MCF 10A (cell line): ENCODE results near the gene ELFN2. TPM values are rescaled to one million over a fixed set of nuclear protein-coding genes. Genes with fewer than 3 reads are reported as not detected.

Experiments used
- BruUV-seq: library from RNA; stranded (reverse); fragments of 400-500 nt; replicated peaks from 2 replicates; lab custom pipeline; 2021; lab: Mats Ljungman, UMichigan
- CTCF ChIA-PET: fragments of 300-600 bp; sonication (Branson Sonifier 250); formaldehyde crosslinking; extraction: SDS; loops from one replicate; lab custom pipeline; 2021; ENCODE audit warnings: antibody characterized with exemption, inconsistent platforms; lab: Yijun Ruan, JAX
- POLR2A ChIA-PET: fragments of 300-600, 350-650 bp; sonication (Branson Sonifier 250); formaldehyde crosslinking; extraction: SDS; loops from one replicate; lab custom pipeline; 2020; ENCODE audit warnings: antibody characterized with exemption, inconsistent platforms; lab: Yijun Ruan, JAX
- DNase-seq: peaks from one replicate; pipeline ENCODE4 v3.0.0-alpha.2; 2018; ENCODE audit not compliant: unreplicated experiment
- H3K27ac Mint-ChIP-seq: one replicate; pipeline ENCODE4 v1.8.0; 2022; ENCODE audit warnings: mild to moderate bottlenecking, low read depth, mixed read lengths; ENCODE audit not compliant: unreplicated experiment
- H3K27me3 Mint-ChIP-seq: one replicate; pipeline ENCODE4 v1.8.0; 2022; ENCODE audit warnings: mixed read lengths; ENCODE audit not compliant: insufficient read depth, unreplicated experiment
- H3K36me3 Mint-ChIP-seq: one replicate; pipeline ENCODE4 v1.8.0; 2022; ENCODE audit warnings: mild to moderate bottlenecking, moderate library complexity, mixed read lengths; ENCODE audit not compliant: insufficient read depth, unreplicated experiment
- H3K4me1 Mint-ChIP-seq: one replicate; pipeline ENCODE4 v1.8.0; 2022; ENCODE audit warnings: mixed read lengths; ENCODE audit not compliant: insufficient read depth, unreplicated experiment
- H3K4me3 Mint-ChIP-seq: one replicate; pipeline ENCODE4 v1.8.0; 2022; ENCODE audit warnings: mild to moderate bottlenecking, moderate library complexity, mixed read lengths; ENCODE audit not compliant: unreplicated experiment
- H3K9me3 Mint-ChIP-seq: one replicate; pipeline ENCODE4 v1.8.0; 2022; ENCODE audit warnings: mixed read lengths; ENCODE audit not compliant: unreplicated experiment
- CTCF ChIP-seq: fragments of 200-600 bp; IDR thresholded peaks from one replicate; pipeline ENCODE4 v1.8.0; 2022; ENCODE audit warnings: antibody characterized with exemption, mild to moderate bottlenecking; ENCODE audit not compliant: unreplicated experiment
- intact Hi-C: fragments of 100-400 bp; cut with micrococcal nuclease; formaldehyde crosslinking; loops from 2 replicates; pipeline ENCODE4 v1.14.1; 2022
- total RNA-seq: library from RNA; stranded (reverse); gene quantifications from 2 replicates; pipeline ENCODE4 v1.2.3, GENCODE V29; 2022

ELFN2 gene
- total RNA-seq, 1 experiment from 2014 or later: 4.2 TPM

DNA sequence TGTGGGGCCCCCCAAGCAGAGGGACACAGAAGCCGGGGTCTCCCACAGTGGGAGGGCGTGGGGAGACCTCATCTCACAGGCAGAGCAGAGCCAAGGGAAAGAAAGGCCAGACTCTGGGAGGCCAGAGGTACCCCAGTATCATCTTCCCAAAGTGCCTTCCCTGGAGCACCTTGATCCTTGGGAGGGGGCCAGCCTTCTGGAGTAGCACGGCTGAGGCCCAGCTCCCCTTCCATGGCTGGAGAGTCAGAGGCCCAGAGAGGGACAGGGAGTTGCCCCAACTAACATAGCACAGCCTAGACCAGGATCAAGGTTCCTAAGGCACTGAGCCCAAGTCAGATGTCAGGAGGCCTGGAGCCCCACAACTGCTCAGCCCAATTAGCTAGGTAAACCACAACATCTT is 50.6 kb downstream of the ELFN2 start:
- no peak for DNase-seq
- H3K4me1 Mint-ChIP-seq: peaks cover 10% of the 10 kb centered on the region
- no peak overlapping the region for H3K4me3 Mint-ChIP-seq
- H3K27ac Mint-ChIP-seq: no peak overlapping the region
- no peaks in the 10 kb centered on the region for H3K9me3 Mint-ChIP-seq
- TF ChIP-seq CTCF: no peak
- POLR2A ChIA-PET: interaction anchor here (0.7 kb wide), 1 partner anchor 359 kb away, joined by 3 read pairs; no protein-coding TSS in a partner anchor
- CTCF ChIA-PET: interaction anchor here (0.5 kb wide), 1 partner anchor 179 kb away, joined by 3 read pairs; no protein-coding TSS in a partner anchor
- BruUV-seq: no TSS peak
- no peaks in the 10 kb centered on the region for H3K36me3 Mint-ChIP-seq
- no peaks in the 10 kb centered on the region for H3K27me3 Mint-ChIP-seq
- intact Hi-C loops: no loop called here

- Mint-ChIP-seq H3K36me3 (no peaks in the 10 kb centered on the region), H3K4me1 (peaks cover 10% of the 10 kb centered on the region), H3K9me3 (no peaks in the 10 kb centered on the region), H3K27ac (no peak overlapping the region), H3K27me3 (no peaks in the 10 kb centered on the region), H3K4me3 (no peak overlapping the region)
- no TSS peak for BruUV-seq
- ChIA-PET CTCF (no interaction called here), POLR2A (no interaction called here)
- intact Hi-C loops: no loop called here
- TF ChIP-seq CTCF: no peak
- no peak for DNase-seq
These were observed 51.5 kb downstream of the ELFN2 start for GRCh38 chr22:37375801-37376200.

GRCh38 chr22:37374571-37374970 is 52.7 kb downstream of the ELFN2 start:
- H3K27ac Mint-ChIP-seq: no peak overlapping the region

DNA sequence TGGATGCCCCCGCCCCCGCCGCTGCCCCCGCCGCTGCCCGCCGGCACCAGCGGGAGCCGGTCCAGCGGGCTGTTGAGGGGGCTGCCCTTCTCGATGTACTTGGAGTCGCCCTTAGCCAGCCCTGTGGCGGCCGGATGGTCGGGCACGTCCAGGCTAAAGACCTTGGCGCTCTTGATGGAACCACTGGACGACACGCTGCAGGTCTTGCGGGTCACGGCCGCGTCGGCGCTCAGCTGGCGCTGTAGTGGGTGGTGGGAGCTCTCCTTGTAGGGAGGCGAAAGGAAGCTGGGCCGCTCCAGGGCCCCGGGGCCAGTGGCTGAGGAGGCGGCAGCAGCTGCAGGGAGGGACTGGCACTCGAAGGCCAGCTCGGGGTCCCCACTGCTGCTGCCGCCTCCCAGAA is 53.8 kb downstream of the ELFN2 start:
- no peaks in the 10 kb centered on the region for H3K36me3 Mint-ChIP-seq

More at GRCh38 chr22:37374571-37374970, 52.7 kb downstream of the ELFN2 start:
- no peaks in the 10 kb centered on the region for H3K36me3 Mint-ChIP-seq
- H3K9me3 Mint-ChIP-seq: no peaks in the 10 kb centered on the region
- BruUV-seq: no TSS peak
- peaks cover 10% of the 10 kb centered on the region for H3K4me1 Mint-ChIP-seq
- intact Hi-C loops: no loop called here
- DNase-seq: no peak
- no peak for TF ChIP-seq CTCF
- POLR2A ChIA-PET: no interaction called here
- no peaks in the 10 kb centered on the region for H3K27me3 Mint-ChIP-seq
- CTCF ChIA-PET: no interaction called here
- H3K4me3 Mint-ChIP-seq: no peak overlapping the region

More for the DNA sequence above, 53.8 kb downstream of the ELFN2 start:
- ChIA-PET CTCF (no interaction called here), POLR2A (no interaction called here)
- intact Hi-C loops: no loop called here
- peaks cover 10% of the 10 kb centered on the region for H3K4me1 Mint-ChIP-seq
- TF ChIP-seq CTCF: no peak
- no TSS peak for BruUV-seq
- no peak overlapping the region for H3K27ac Mint-ChIP-seq
- no peaks in the 10 kb centered on the region for H3K27me3 Mint-ChIP-seq
- H3K9me3 Mint-ChIP-seq: no peaks in the 10 kb centered on the region
- H3K4me3 Mint-ChIP-seq: no peak overlapping the region
- no peak for DNase-seq
